DND-41 (cell line): ENCODE results near the gene DENND2D.
A peak's percentile ranks its signal among the peaks of the same experiment; 100 is the strongest.

Experiments
- ATAC-seq: fragments of 200-7000 bp; cut with Tn5 transposase; 3 replicates; pipeline ENCODE4 v1.9.1; 2021; ENCODE audit warnings: low read depth; ENCODE audit not compliant: insufficient read depth
- DNase-seq: peaks from one replicate; pipeline ENCODE4 v3.0.0-alpha.2; 2020
- H2AFZ ChIP-seq: 2 replicates; pipeline ENCODE4 v1.6.0; 2012; ENCODE audit warnings: low read depth, low read length
- H3K27ac ChIP-seq: 2 replicates; pipeline ENCODE4 v1.5.1; 2012; ENCODE audit warnings: low read length, inconsistent platforms
- H3K27me3 ChIP-seq: fragments of 200-600 bp; sonication (generic); 2 replicates; pipeline ENCODE4 v1.6.0; 2012; ENCODE audit warnings: low read length, mild to moderate bottlenecking, inconsistent platforms; ENCODE audit not compliant: insufficient read depth, poor library complexity
- H3K36me3 ChIP-seq: 2 replicates; pipeline ENCODE4 v1.5.1; 2012; ENCODE audit warnings: low read length, inconsistent platforms; ENCODE audit not compliant: insufficient read depth
- H3K4me1 ChIP-seq: 2 replicates; pipeline ENCODE4 v1.5.1; 2012; ENCODE audit warnings: mild to moderate bottlenecking, low read length; ENCODE audit not compliant: insufficient read depth
- H3K4me2 ChIP-seq: 2 replicates; pipeline ENCODE4 v1.6.0; 2012; ENCODE audit warnings: mild to moderate bottlenecking, moderate library complexity, low read length, inconsistent platforms; ENCODE audit not compliant: insufficient read depth
- H3K4me3 ChIP-seq, 2 experiments: fragments of 200-600 bp in 1 of 2; shearing (Covaris generic) in 1 of 2; 2 replicates each; pipeline ENCODE4 v1.5.1; 2012 to 2016; ENCODE audit warnings: inconsistent platforms in 2 of 2, low read length in 2 of 2, mild to moderate bottlenecking in 2 of 2, low read depth in 1 of 2, moderate library complexity in 1 of 2
- H3K79me2 ChIP-seq: 2 replicates; pipeline ENCODE4 v1.6.0; 2012; ENCODE audit warnings: low read length, inconsistent platforms; ENCODE audit not compliant: insufficient read depth
- H3K9ac ChIP-seq: 2 replicates; pipeline ENCODE4 v1.6.0; 2012; ENCODE audit warnings: low read depth, mild to moderate bottlenecking, inconsistent platforms, low read length, moderate library complexity
- H3K9me3 ChIP-seq: 2 replicates; pipeline ENCODE4 v1.5.1; 2012; ENCODE audit warnings: low read length, moderate library complexity, mild to moderate bottlenecking, inconsistent platforms; ENCODE audit not compliant: insufficient read depth, severe bottlenecking
- H4K20me1 ChIP-seq: 2 replicates; pipeline ENCODE4 v1.6.0; 2012; ENCODE audit warnings: low read length; ENCODE audit not compliant: insufficient read depth
- EZH2 ChIP-seq: IDR thresholded peaks from 3 replicates; pipeline ENCODE4 v1.6.1; 2012; ENCODE audit warnings: borderline replicate concordance, low read depth, mild to moderate bottlenecking, moderate library complexity, low read length, inconsistent platforms; ENCODE audit not compliant: severe bottlenecking
- TF ChIP-seq, protein P1 (sequence below): IDR thresholded peaks from 2 replicates; pipeline ENCODE4 v1.5.1; 2012; ENCODE audit warnings: borderline replicate concordance, low read length, moderate library complexity, mild to moderate bottlenecking; ENCODE audit not compliant: poor library complexity, severe bottlenecking; ENCODE audit errors: extremely low read depth

DENND2D gene

GRCh38 chr1:111200802-111201161, 336 bp upstream of the DENND2D start:
- H2AFZ ChIP-seq, result no peak overlapping the region
- no peak for ATAC-seq
- peak overlapping the region; percentile 89 for H3K27ac ChIP-seq
- peak overlapping the region; percentile 75 for H3K4me2 ChIP-seq
- peaks cover 45% of the 10 kb centered on the region for H3K36me3 ChIP-seq
- H3K9ac ChIP-seq, result peak overlapping the region; percentile 73
- H4K20me1 ChIP-seq, result peaks cover 15% of the 10 kb centered on the region
- no peaks in the 10 kb centered on the region for H3K27me3 ChIP-seq
- H3K4me3 ChIP-seq, result peak overlapping the region; percentile 57 to 76; a peak in 3 of 4 replicates
- peaks cover 100% of the 10 kb centered on the region for H3K4me1 ChIP-seq
- no peak for DNase-seq
- TF ChIP-seq, protein P1, sequence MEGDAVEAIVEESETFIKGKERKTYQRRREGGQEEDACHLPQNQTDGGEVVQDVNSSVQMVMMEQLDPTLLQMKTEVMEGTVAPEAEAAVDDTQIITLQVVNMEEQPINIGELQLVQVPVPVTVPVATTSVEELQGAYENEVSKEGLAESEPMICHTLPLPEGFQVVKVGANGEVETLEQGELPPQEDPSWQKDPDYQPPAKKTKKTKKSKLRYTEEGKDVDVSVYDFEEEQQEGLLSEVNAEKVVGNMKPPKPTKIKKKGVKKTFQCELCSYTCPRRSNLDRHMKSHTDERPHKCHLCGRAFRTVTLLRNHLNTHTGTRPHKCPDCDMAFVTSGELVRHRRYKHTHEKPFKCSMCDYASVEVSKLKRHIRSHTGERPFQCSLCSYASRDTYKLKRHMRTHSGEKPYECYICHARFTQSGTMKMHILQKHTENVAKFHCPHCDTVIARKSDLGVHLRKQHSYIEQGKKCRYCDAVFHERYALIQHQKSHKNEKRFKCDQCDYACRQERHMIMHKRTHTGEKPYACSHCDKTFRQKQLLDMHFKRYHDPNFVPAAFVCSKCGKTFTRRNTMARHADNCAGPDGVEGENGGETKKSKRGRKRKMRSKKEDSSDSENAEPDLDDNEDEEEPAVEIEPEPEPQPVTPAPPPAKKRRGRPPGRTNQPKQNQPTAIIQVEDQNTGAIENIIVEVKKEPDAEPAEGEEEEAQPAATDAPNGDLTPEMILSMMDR, result no peak
- TF ChIP-seq EZH2, result no peak
- H3K9me3 ChIP-seq, result no peaks in the 10 kb centered on the region
- peaks cover 79% of the 10 kb centered on the region for H3K79me2 ChIP-seq

- Histone ChIP-seq H3K36me3 (peaks cover 60% of the 10 kb centered on the region), H3K4me3 (peak overlapping the region; percentile 57 to 76; a peak in 3 of 4 replicates), H4K20me1 (peaks cover 21% of the 10 kb centered on the region), H3K4me2 (peak overlapping the region; percentile 75), H3K9me3 (no peaks in the 10 kb centered on the region), H3K4me1 (peaks cover 100% of the 10 kb centered on the region), H3K79me2 (peaks cover 93% of the 10 kb centered on the region), H3K27ac (peak overlapping the region; percentile 89), H3K9ac (peak overlapping the region; percentile 73), H2AFZ (no peak overlapping the region), H3K27me3 (no peaks in the 10 kb centered on the region)
- TF ChIP-seq, protein P1, result no peak
- no peak for TF ChIP-seq EZH2
- ATAC-seq (no peak), DNase-seq (peak; percentile 52)
Measured at GRCh38 chr1:111199329-111199728, 1.1 kb downstream of the DENND2D start.

GRCh38 chr1:111198836-111199235, 1.6 kb downstream of the DENND2D start:
- Histone ChIP-seq H3K27ac (peak overlapping the region; percentile 89), H2AFZ (no peak overlapping the region), H3K27me3 (no peaks in the 10 kb centered on the region), H3K4me3 (peak overlapping the region; percentile 57 to 76), H4K20me1 (peaks cover 26% of the 10 kb centered on the region), H3K9me3 (no peaks in the 10 kb centered on the region), H3K79me2 (peaks cover 98% of the 10 kb centered on the region), H3K4me1 (peaks cover 100% of the 10 kb centered on the region), H3K36me3 (peaks cover 65% of the 10 kb centered on the region), H3K9ac (peak overlapping the region; percentile 73), H3K4me2 (peak overlapping the region; percentile 75)
- no peak for ATAC-seq
- TF ChIP-seq EZH2, result no peak
- TF ChIP-seq, protein P1, result no peak
- DNase-seq, result peak; percentile 41
